ENCODE results near the gene ALDH8A1.
"Not testable (repeated sequence)": the region's sequence is repeated elsewhere in the genome, so short reads cannot be mapped to it uniquely, and the experiment has no call there.

Gene ALDH8A1

DNA sequence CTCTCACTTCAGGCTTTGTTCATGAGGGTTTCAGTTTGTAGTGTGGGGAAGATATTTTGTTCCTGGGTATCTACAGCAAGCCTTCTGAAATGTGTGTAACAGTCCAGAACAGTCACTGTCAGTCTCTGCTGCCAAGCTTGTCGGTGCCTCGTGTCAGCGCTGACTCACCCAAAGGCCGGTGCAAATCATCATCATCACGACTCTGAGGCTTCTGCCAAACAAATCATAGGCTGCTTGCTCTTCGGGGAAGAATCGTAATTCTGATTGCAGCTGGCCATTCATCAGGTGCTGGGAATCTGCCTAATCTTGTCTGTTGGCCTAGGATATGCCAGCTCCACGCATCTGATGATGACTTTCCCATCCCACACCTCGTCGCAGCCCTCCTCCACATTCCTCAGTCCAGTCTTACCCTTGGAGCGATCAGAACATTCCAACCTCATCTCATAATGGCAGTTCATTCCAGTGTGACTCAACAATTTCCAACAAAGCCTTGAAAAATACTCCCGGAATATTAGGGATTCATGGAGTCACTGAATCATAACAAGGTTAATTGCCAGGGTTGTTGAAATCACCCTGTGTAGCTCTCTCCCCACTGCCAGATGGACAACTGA, 40.9 kb downstream of the ALDH8A1 start:
- DNase-seq = no peak

DNA sequence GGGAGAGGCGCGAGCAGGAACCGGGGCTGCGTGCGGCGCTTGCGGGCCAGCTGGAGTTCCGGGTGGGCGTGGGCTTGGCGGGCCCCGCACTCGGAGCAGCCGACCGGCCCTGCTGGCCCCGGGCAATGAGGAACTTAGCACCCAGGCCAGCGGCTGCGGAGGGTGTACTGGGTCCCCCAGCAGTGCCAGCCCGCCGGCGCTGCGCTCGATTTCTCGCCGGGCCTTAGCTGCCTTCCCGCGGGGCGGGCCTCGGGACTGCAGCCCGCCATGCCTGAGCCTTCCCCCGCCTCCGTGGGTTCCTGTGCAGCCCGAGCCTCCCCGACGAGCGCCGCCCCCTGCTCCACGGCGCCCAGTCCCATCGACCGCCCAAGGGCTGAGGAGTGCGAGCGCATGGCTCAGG, 45.2 kb downstream of the ALDH8A1 start:
- not testable (repeated sequence) for DNase-seq

DNA sequence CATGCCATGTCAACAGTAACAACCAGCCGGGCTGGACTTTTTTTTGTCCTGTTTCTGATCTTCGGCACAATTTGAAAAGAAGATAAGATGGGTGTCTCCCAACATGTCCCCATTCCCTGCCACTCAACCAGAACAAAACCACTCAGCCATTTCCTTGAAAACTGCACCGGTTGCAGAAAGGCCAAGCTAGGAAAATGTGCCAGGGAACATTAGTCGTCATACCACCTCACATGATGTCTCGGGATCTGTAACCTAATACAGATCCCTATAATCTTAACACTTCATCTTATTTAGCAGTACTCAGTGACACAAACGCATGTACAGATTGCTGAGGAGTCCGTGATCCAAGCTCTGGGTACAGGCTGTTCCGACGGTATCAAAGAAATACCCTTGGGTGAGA, 46.5 kb downstream of the ALDH8A1 start:
- no peak for DNase-seq

DNA sequence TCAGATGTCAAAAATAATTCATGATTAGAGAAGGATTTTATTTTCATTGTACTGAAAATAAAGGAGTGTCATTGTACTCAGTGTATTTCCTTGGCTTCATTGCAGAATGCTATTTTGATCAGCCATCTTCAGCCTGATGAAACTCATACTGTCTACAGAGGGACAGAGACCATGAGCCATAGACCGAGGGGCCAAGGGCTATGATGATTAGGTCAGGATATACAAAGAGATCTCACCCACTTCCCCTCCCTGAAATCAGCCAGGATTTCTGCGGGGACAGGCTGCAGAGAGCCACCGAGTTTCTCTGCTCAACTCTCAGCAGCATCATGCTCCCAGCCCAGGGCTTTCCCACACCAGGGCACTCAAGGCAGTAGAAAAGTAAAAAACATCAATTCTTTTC, 47.0 kb downstream of the ALDH8A1 start:
- no peak for DNase-seq

DNA sequence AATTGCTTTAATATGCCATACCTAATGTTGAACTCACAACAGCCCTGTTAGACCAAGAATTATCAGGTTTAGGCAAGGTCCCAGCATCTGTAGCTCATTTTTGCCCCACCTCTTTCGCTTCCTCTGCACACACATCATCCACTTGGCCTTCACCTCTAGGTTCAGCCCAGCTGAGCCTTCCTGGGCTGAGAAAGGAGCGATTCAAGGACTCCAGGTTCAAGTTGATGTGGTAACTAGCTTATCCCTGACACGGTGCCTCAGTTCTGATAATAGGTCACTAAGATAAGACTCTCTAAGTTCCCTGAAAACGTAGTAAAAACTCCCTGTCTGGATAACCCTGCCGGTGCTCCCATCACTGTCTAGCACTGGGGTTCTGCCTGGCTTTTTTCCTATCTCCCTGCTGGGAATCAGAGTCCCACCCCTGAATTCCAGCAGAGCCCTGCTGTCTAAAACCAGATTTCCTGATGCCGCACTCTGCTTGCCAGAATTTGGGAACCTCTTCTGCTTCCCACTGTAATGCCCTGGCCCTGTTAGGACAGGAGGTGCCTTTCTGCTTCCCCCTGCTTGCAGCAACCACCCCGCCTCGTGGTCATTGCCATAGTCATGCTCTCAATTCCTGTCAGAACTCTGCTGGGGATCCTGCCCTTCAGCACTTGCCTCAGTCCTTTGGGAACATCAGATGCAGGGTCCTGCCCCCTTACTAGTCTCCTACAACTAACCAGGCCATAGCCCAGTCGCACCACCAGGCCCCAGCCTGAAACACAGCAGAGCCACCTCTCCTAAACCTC, 47.6 kb downstream of the ALDH8A1 start:
- DNase-seq = no peak

DNA sequence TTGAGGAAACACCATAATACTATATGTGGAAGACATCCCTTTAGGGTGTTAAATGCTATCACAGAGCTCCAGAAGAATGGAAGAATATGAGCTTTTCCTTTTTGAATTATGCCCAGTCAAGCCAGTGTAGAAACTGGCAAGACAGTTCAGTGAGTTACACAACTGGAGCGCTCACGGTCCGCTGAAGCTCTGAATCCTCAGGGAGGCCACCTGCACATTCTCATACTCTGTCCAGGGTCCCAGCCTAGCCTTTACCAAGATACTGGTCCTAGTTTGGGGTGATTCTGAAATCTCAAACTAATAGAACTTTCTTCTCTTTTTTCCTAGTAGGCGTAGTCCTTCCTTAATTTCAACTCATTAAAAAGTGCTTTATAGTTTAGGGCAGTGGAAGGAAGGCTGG, 51.3 kb downstream of the ALDH8A1 start:
- no peak for DNase-seq

DNA sequence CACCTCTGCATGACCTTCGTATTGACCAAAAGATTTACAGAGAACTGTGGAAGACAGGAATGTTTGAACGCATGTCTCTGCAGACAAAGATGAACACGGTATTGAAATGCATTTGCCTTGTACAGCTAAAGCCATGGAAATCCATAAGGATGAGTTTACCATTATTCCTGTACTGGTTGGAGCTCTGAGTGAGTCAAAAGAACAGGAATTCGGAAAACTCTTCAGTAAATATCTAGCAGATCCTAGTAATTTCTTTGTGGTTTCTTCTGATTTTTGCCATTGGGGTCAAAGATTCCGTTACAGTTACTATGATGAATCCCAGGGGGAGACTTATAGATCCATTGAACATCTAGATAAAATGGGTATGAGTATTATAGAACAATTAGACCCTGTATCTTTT, 51.7 kb downstream of the ALDH8A1 start:
- DNase-seq = not testable (repeated sequence)

DNA sequence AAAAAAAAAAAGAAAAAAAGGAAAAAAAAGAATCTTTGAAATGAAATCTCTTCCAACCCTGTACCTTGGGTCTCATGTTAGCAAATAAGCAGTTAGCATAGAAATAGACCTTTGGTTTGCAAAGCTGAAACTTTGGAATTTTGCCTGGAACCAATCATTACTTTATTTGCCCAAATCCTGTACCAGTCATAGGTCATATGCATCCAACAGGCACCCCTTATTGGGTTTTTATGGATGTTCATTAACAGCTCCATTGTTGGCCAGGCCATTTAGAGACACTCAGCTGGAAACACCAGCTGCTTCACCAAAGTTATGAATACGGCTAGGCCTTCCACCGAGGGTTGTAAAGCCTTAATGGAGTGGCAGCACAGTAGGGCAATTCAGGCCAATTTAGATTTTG, 53.0 kb downstream of the ALDH8A1 start:
- no peak for DNase-seq

DNA sequence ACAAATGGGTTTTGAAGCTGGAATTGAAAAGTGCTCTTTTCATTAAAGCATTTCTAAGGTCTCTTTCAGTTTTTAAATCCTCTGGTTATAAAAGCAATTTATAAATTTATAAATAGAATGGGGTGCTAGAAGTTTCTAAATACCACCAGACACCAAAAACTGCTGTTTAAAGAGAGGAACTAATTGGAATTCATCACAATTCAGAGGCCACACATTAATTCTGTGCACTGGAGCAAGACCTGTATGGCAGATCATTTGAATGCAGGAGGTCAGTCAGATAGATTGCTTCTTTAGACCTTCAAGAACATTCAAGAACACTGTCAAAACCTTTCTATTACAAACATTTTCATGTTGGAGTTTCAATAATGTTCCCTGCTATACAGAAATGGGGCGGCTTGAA, 55.1 kb downstream of the ALDH8A1 start:
- DNase-seq = no peak

DNA sequence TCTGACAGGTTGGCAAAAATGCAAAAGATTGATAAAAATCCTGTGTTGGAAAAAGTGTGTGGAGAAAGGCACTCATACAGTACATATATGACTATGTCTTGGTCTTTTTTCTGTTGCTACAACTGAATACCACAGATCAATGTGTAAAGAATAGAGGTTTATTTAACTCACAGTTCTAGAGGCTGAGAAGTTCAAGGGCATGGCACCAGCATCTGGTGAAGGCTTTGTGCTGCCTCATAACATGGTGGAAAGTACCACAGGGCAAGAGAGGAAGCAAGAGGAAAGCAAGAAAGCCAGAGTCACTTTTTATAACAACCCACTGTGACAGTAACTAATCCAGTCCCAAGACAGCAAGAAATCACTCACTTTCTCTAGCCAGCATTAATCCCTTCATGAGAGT, 57.5 kb downstream of the ALDH8A1 start:
- no peak for DNase-seq

DNA sequence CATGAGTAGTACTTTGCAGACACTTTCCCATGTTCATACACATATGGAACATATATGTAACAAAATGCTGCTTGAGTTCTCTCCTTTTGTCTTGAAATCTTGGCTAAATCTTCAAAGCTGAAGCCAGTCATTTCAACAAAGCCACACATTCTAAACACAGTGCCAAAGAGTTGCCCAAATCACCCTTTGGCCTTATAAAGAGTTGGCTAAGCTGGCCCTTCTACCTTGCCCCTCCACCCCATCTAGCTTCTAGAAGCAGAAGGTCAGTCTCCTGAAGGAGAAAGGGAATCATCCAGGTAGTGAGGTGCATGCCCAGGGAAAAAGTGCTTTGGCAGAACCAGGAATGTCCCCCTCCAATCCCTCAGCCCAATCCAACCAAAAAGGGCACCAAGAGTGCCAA, 58.3 kb downstream of the ALDH8A1 start:
- no peak for DNase-seq

DNA sequence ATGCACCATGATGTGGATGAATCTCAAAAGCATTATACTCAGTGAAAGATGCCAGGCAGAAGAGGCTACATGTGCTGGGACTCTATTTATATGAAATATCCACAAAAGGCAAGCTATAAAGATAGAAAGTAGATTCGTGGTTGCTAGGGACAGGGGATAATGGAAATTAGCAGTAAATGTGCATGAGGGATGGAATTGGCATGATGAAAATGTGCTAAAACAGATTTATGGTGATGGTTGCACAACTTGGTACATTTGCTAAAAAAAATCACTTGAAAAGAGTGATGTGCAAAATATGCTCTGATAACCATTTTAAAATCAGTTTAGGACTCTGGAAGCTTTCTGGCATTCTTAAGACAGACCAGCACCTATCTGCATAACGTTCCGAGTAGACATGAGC, 61.6 kb downstream of the ALDH8A1 start:
- no peak for DNase-seq

DNA sequence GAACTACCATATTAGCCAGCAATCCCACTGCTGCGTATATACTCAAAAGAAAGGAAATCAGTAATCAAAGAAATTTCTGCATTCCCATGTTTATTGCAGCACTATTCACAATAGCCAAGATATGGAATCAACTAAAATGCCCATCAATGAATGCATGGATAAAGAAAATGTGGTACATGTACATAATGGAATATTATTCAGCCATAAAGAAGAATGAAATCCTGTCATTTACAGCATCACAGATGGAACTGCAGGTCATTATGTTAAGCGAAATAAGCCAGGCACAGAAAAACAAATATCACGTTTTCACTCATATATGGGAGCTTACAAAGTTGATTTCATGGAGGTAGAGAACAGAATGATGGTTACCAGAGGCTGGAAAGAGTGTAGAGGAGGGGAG, 65.1 kb downstream of the ALDH8A1 start:
- no peak for DNase-seq

DNA sequence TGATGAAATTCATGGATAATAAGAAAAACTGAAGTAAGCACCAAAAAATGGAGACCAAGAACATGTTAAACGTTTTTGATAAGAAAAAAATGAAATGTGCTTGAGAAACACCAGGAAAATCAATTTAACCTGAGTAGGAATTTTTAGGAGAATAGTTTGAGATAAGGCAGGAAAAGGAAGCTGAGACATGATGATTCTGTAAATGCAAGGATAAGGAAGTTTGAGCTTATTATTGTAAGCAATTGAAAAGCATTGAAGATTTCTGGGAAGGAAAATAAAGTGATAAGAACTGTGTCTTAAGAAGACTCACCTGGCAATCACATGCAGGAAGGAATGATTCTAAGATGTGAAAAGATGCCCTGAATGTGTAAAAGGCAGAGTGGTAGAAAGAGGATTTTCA, 66.6 kb downstream of the ALDH8A1 start:
- no peak for DNase-seq

DNA sequence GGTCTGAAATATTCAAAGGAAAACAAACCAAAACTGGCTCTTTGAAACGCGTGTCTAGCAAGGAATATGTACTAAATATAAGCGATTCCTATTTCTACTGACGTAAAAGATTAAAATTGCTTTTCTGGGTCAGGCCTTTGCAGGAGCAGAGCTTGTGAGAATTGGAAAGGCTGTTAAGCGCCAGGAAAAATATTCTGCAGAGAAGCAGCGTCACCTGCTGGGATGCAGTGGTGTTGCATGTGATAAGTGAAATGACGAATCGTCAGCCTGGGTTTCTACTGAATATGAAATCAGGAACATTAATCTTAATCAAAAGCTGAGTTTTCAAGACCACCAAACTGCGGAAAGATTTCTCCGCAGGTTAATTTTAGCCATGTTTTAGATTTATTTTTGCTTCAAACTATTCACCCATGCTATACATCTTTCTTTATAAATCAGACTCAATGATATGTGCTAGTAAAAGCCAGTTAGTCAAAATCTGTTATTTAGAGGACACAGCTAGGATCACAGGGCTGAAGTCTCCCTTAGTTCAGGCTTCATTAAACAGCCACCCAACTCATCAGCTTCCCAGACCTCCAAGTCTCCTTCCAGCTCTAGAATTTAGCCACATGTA, 67.4 kb downstream of the ALDH8A1 start:
- peak; percentile 38 for DNase-seq

DNA sequence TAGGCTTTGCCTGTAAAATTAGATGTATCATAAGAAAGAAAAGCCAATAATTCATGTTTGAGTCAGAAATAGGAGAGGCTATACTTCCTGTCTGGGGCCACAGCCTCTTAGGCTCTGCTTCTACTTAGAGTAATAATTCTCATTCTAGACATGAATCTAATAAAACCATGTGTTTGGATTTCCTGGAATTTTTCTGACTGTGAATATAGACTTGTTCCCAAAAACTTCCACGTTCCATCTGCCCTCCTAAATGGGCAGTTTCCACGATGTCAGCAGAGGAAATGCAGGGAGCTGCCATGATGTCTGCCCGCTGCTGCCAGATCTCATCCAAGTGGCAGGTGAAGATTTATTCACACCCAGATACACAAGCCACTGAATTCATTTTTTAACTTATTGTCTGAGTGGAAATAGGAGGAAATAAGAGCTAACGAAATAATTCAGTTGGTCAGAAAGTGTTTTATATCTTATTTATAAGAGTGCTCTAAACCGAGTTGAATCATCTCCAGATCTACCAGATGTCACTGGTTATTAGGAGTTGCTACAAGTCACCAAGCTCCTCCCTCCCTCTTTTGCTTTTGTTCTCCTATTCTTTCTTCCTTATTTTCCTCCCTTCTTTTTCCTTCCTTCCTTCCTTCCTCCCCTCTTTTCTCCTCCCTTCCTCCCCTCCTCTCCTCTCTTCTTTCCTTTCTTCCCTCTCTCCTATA, 69.3 kb downstream of the ALDH8A1 start:
- DNase-seq = no peak

DNA sequence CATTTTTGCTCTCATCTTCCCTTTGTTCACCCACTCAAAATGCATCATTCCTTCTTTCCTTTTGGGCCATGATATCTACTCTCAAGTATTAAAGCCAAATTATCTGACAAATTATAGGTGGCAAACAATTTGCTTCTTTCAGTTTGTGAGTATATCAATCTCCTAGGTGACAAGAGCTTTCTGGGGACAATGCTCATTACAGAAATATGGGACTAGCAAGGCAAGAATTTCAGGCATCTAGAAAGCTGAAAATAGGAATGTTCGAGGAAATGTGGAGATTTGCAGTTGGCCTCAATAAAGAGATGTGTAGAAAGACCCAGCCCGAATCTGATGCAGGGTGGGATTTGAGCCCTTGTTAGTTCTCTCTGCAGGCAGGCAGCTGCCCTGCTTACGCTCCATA, 71.8 kb downstream of the ALDH8A1 start:
- no peak for DNase-seq

DNA sequence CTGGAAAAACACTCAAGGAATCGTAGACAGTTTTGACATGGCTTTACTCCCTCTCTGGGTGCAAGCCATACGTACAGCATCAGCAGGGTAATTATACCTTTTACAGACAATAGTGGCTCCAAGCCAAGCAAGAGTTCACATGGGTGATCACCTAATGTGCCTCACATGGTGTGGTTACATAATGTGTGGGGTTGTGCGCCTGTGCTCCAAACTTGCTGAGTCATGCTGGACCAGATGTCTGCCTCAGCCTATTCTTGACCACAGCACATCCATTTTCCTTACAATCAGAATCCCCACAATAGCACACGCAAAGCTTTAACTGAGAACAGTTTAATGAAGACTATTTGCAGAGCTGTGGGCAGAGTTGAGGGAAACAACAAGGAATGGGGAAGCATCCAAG, 74.5 kb downstream of the ALDH8A1 start:
- no peak for DNase-seq

DNA sequence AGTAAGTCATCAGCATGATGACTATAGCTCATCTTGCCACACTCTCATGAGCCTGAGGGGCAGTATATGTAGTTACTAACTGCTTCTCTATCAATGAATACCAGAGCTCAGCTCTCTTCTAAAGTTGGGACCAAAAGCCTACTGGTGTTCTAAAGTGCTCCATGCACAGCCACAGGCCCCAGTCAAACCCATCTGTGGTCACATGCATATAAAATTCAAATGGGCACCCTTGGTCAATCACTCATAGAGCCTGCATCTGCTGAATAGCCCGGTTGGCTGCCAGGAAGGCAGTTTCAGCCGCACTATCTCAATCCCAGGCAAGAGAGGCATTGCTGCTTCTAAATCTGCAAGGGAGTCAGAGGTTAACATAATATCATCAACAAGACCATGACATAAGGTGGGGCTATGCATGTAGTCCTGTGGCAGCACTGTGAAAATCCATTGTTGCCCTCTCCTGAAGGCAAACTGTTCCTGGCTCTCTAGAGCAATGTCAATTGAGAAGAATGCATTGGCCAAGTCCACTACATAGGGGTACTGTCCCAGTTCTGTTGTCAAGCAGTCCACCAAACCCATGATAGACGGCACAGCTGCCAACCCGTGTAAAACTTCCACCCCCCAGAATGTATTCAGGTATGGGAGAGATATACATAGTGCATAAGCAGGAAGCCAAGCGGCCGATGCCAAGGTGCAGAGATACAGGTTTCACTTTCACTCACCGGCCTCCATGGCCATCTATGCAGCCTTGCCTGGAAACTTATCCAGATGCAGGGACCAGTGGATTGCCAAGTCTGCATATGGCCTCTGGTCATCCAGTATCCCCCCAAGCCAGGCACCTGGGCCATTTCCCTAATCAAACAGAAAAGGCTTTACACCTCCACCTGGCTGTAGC, 76.2 kb downstream of the ALDH8A1 start:
- no peak for DNase-seq

DNA sequence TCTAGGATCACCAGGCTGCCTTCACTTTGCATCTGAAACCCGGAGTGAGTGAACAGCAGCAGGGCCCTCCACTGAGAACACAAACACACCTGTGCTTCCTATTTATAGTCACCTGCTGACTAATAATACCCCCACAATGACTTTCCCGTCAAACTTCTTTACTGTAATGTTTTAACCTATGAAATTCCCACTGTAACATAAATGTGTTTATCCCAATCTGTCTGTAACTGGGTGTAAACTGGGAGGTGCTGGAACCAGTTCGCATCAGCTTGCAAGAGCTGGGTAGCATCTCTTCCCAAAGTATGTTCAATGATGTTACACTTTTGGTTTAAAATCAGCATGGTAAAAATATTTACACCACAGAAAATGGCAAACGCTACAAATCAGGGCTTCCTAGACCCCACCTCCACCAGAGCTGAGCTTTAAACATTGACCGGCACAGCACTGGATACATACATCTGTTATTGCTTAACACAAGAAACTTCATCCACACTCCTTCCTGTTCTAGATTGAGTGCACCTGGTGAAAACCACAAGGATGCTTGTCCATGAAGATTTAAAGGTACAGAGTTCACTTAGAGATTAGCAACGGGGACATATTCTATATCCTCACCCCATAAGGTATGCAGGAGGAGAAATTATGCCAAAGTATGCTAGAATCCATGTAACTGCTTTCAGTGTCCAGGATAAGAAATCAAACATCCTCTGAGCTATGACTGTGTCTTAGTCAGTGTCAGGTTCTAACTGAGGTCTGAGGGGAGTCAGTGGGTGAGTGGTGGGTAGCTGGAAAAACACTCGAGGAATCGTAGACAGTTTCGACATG, 79.0 kb downstream of the ALDH8A1 start:
- DNase-seq = no peak

DNA sequence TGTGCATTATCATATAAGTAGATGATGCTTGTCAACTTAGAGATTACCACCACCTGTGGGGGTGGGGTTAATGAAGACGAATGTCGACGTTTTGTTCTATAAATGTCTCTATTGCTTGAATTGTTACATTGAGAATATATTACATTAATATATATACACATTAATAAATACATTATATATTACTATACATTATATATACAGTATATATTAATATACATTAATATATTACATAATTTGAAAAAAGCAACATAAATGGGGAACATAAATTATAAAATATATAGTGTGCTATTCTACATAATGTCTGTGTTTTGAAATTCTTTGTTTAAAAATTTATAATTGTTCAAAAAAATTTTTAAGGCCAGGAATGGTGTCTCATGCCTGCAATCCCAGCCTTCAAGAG, 81.1 kb downstream of the ALDH8A1 start:
- no peak for DNase-seq
